GM23248 (cell line): Measurements from ENCODE around the gene THSD4. TPM values are rescaled to one million over a fixed set of nuclear protein-coding genes. Genes with fewer than 3 reads are reported as not detected.

Source experiments
- DNase-seq: peaks from one replicate; pipeline ENCODE4 v3.0.0-alpha.2; 2015
- H2AFZ ChIP-seq: fragments of 200-600 bp; sonication (generic); 2 replicates; pipeline ENCODE4 v1.6.1; 2016; ENCODE audit warnings: antibody characterized with exemption
- H3F3A ChIP-seq: fragments of 200-600 bp; sonication (generic); 2 replicates; pipeline ENCODE4 v1.6.1; 2016; ENCODE audit warnings: mild to moderate bottlenecking, antibody characterized with exemption, mixed run types; ENCODE audit not compliant: insufficient read depth
- H3K27ac ChIP-seq: fragments of 200-600 bp; sonication (generic); 2 replicates; pipeline ENCODE4 v1.5.1; 2016; ENCODE audit warnings: mild to moderate bottlenecking
- H3K27me3 ChIP-seq: fragments of 200-600 bp; sonication (generic); replicated peaks from 2 replicates; pipeline ENCODE4 v1.6.1; 2016; ENCODE audit warnings: mild to moderate bottlenecking; ENCODE audit not compliant: insufficient read depth
- H3K36me3 ChIP-seq: fragments of 200-600 bp; sonication (generic); 2 replicates; pipeline ENCODE4 v1.6.1; 2016; ENCODE audit warnings: low read depth, mild to moderate bottlenecking
- H3K4me1 ChIP-seq: fragments of 200-600 bp; sonication (generic); 2 replicates; pipeline ENCODE4 v1.6.1; 2016; ENCODE audit warnings: mild to moderate bottlenecking; ENCODE audit not compliant: insufficient read depth
- H3K4me2 ChIP-seq: fragments of 200-600 bp; sonication (generic); one replicate; pipeline ENCODE4 v1.6.1; 2016; ENCODE audit warnings: mild to moderate bottlenecking; ENCODE audit not compliant: unreplicated experiment
- H3K4me3 ChIP-seq: fragments of 200-600 bp; sonication (generic); 2 replicates; pipeline ENCODE4 v1.5.1; 2016; ENCODE audit warnings: mild to moderate bottlenecking
- H3K79me2 ChIP-seq: fragments of 200-600 bp; sonication (generic); 2 replicates; pipeline ENCODE4 v1.6.1; 2016; ENCODE audit warnings: mild to moderate bottlenecking; ENCODE audit not compliant: insufficient read depth
- H3K9ac ChIP-seq: fragments of 200-600 bp; sonication (generic); 2 replicates; pipeline ENCODE4 v1.6.1; 2016; ENCODE audit warnings: mild to moderate bottlenecking
- H3K9me2 ChIP-seq: fragments of 200-600 bp; sonication (generic); 2 replicates; pipeline ENCODE4 v1.6.1; 2016; ENCODE audit warnings: mixed run types, mild to moderate bottlenecking, moderate library complexity; ENCODE audit not compliant: insufficient read depth
- H3K9me3 ChIP-seq: fragments of 200-600 bp; sonication (generic); one replicate; pipeline ENCODE4 v1.6.1; 2017; ENCODE audit warnings: low read depth
- H4K20me1 ChIP-seq: fragments of 200-600 bp; sonication (generic); 2 replicates; pipeline ENCODE4 v1.6.0; 2016; ENCODE audit not compliant: insufficient read depth
- EZH2 ChIP-seq: fragments of 200-600 bp; sonication (generic); IDR thresholded peaks from 2 replicates; pipeline ENCODE4 v1.6.1; 2018; ENCODE audit warnings: antibody characterized with exemption, mild to moderate bottlenecking; ENCODE audit not compliant: insufficient read depth, poor library complexity, severe bottlenecking
- EZH2phosphoT487 ChIP-seq: fragments of 200-600 bp; sonication (generic); IDR thresholded peaks from 2 replicates; pipeline ENCODE4 v1.6.1; 2018; ENCODE audit warnings: antibody characterized with exemption, moderate library complexity, mild to moderate bottlenecking, low read depth; ENCODE audit not compliant: insufficient read depth
- whole genome bisulfite sequencing, 2 experiments: methylation state at CpG; one replicate each; pipeline ENCODE4 v1.1.6; 2015 to 2017; ENCODE audit warnings: low lambda C conversion rate in 2 of 2, low coverage in 1 of 2; ENCODE audit errors: missing lambda C conversion rate in 2 of 2; 5-methylcytosine and 5-hydroxymethylcytosine counted together
- in situ Hi-C: fragments of 300-500 bp; cut with MboI; formaldehyde crosslinking; loops from 2 replicates; pipeline ENCODE4 v1.15.0; 2020
- polyA plus RNA-seq: library from polyadenylated mRNA; unstranded; fragments of >200 nt; fragmentation: Nextera tagmentation; extraction: Ambion mirVana; gene quantifications from 2 replicates; pipeline ENCODE4 v1.2.1, GENCODE V29; 2016
- total RNA-seq: library from RNA; depleted of rRNA; stranded (reverse); fragments of >200 nt; shearing (Covaris generic); gene quantifications from 2 replicates; pipeline ENCODE4 v1.2.3, GENCODE V29; 2014

The THSD4 gene
- total and polyA plus RNA-seq, 2 experiments from 2014 or later = 14.2 to 58.9 TPM

GRCh38 chr15:71679223-71679792 is 564.0 kb downstream of the THSD4 start:
- H3K27me3 ChIP-seq = no peaks in the 10 kb centered on the region
- peaks cover 3% of the 10 kb centered on the region; the same call in 1 of the 2 replicates for H4K20me1 ChIP-seq
- peak overlapping the region; percentile 12 for H3K4me2 ChIP-seq
- no peaks in the 10 kb centered on the region for H3K9me2 ChIP-seq
- H3K36me3 ChIP-seq = no peaks in the 10 kb centered on the region
- H2AFZ ChIP-seq = no peak overlapping the region
- no peak for DNase-seq
- TF ChIP-seq EZH2phosphoT487 = no peak
- TF ChIP-seq EZH2 = no peak
- peaks cover 35% of the 10 kb centered on the region for H3K4me1 ChIP-seq
- no peaks in the 10 kb centered on the region for H3K79me2 ChIP-seq
- H3K4me3 ChIP-seq = no peak overlapping the region
- H3K9me3 ChIP-seq = no peaks in the 10 kb centered on the region
- H3K27ac ChIP-seq = peak overlapping the region; percentile 26; the same call in 1 of the 2 replicates
- no peak overlapping the region for H3K9ac ChIP-seq
- in situ Hi-C loops = no loop called here
- WGBS, 2 experiments = 76% methylated on average over 3 of the region's 3 CpGs
- peaks cover 29% of the 10 kb centered on the region for H3F3A ChIP-seq

GRCh38 chr15:71679793-71680353 is 564.6 kb downstream of the THSD4 start:
- H3K27ac ChIP-seq = peak overlapping the region; percentile 26
- H2AFZ ChIP-seq = no peak overlapping the region
- H3K27me3 ChIP-seq = no peaks in the 10 kb centered on the region
- peak; percentile 67 for DNase-seq
- TF ChIP-seq EZH2phosphoT487 = no peak
- no peak for TF ChIP-seq EZH2
- in situ Hi-C loops = no loop called here
- WGBS, 2 experiments = 47 to 49% methylated on average over 5 of the region's 5 CpGs
- peaks cover 41% of the 10 kb centered on the region for H3K4me1 ChIP-seq
- no peak overlapping the region for H3K4me3 ChIP-seq
- H3F3A ChIP-seq = peaks cover 29% of the 10 kb centered on the region
- peaks cover 3% of the 10 kb centered on the region; the same call in 1 of the 2 replicates for H4K20me1 ChIP-seq
- peak overlapping the region; percentile 12 for H3K4me2 ChIP-seq
- H3K9ac ChIP-seq = no peak overlapping the region
- H3K9me3 ChIP-seq = no peaks in the 10 kb centered on the region
- H3K79me2 ChIP-seq = no peaks in the 10 kb centered on the region
- H3K36me3 ChIP-seq = no peaks in the 10 kb centered on the region
- H3K9me2 ChIP-seq = no peaks in the 10 kb centered on the region

GRCh38 chr15:71682001-71682400 is 566.7 kb downstream of the THSD4 start:
- H3K27ac ChIP-seq = no peak overlapping the region
- H3K36me3 ChIP-seq = no peaks in the 10 kb centered on the region
- H4K20me1 ChIP-seq = peaks cover 3% of the 10 kb centered on the region; the same call in 1 of the 2 replicates
- peaks cover 53% of the 10 kb centered on the region for H3K4me1 ChIP-seq
- H2AFZ ChIP-seq = no peak overlapping the region
- in situ Hi-C loops = no loop called here
- H3K9me3 ChIP-seq = no peaks in the 10 kb centered on the region
- H3K9ac ChIP-seq = no peak overlapping the region
- H3K27me3 ChIP-seq = no peaks in the 10 kb centered on the region
- no peaks in the 10 kb centered on the region for H3K79me2 ChIP-seq
- H3K4me3 ChIP-seq = no peak overlapping the region
- no peak overlapping the region for H3K4me2 ChIP-seq
- peaks cover 35% of the 10 kb centered on the region for H3F3A ChIP-seq
- TF ChIP-seq EZH2 = no peak
- no peak for TF ChIP-seq EZH2phosphoT487
- no peaks in the 10 kb centered on the region for H3K9me2 ChIP-seq
- WGBS, 2 experiments = 86 to 89% methylated on average over 3 of the region's 3 CpGs
- DNase-seq = no peak

GRCh38 chr15:71683411-71684274 is 568.4 kb downstream of the THSD4 start:
- Histone ChIP-seq H4K20me1 (no peaks in the 10 kb centered on the region), H3K9ac (no peak overlapping the region), H3K27ac (0 out of 2 replicates have a peak overlapping the region, but pooled peaks have one; percentile 21), H3K4me1 (peaks cover 56% of the 10 kb centered on the region), H3K9me2 (no peaks in the 10 kb centered on the region), H3K27me3 (no peaks in the 10 kb centered on the region), H3K4me3 (no peak overlapping the region; the same call in 1 of the 2 replicates), H3K79me2 (no peaks in the 10 kb centered on the region), H3F3A (peaks cover 35% of the 10 kb centered on the region), H3K4me2 (peak overlapping the region; percentile 6), H3K36me3 (no peaks in the 10 kb centered on the region), H2AFZ (no peak overlapping the region), H3K9me3 (no peaks in the 10 kb centered on the region)
- 75 to 77% methylated on average over 9 of the region's 9 CpGs for WGBS, 2 experiments
- TF ChIP-seq EZH2phosphoT487 = no peak
- no peak for TF ChIP-seq EZH2
- in situ Hi-C loops = no loop called here
- DNase-seq = peak; percentile 45
